ENCODE results near the gene TOR3A.

Gene TOR3A

GRCh38 chr1:179061360-179062282 is 20.2 kb upstream of the TOR3A start:
- no peak for DNase-seq (ENCODE audit: low read depth)
- no peak overlapping the region for H3K4me3 ChIP-seq (ENCODE audit: low read depth, low read length)

GRCh38 chr1:179066471-179066870 is 15.4 kb upstream of the TOR3A start:
- no peak for DNase-seq (ENCODE audit: low read depth)
- no peak overlapping the region for H3K4me3 ChIP-seq (ENCODE audit: low read depth, low read length)

- H3K4me3 ChIP-seq (ENCODE audit: low read depth, low read length) = no peak overlapping the region
- DNase-seq (ENCODE audit: low read depth) = no peak
These were observed 4.5 kb upstream of the TOR3A start for GRCh38 chr1:179077396-179077795.

- peak; percentile 44 for DNase-seq (ENCODE audit: low read depth)
These were observed 2.6 kb upstream of the TOR3A start for GRCh38 chr1:179079113-179079761.

GRCh38 chr1:179080866-179081686 is 794 bp upstream of the TOR3A start:
- peak overlapping the region; percentile 92 for H3K4me3 ChIP-seq (ENCODE audit: low read depth, low read length)
- no peak for DNase-seq (ENCODE audit: low read depth)

More at GRCh38 chr1:179079113-179079761, 2.6 kb upstream of the TOR3A start:
- H3K4me3 ChIP-seq (ENCODE audit: low read depth, low read length) = no peak overlapping the region

GRCh38 chr1:179082333-179082998 is 596 bp downstream of the TOR3A start:
- DNase-seq (ENCODE audit: low read depth) = no peak
- H3K4me3 ChIP-seq (ENCODE audit: low read depth, low read length) = peak overlapping the region; percentile 92

GRCh38 chr1:179082999-179083335 is 1.1 kb downstream of the TOR3A start:
- no peak for DNase-seq (ENCODE audit: low read depth)

GRCh38 chr1:179083533-179083932 is 1.7 kb downstream of the TOR3A start:
- H3K4me3 ChIP-seq (ENCODE audit: low read depth, low read length) = no peak overlapping the region
- no peak for DNase-seq (ENCODE audit: low read depth)

More at GRCh38 chr1:179082999-179083335, 1.1 kb downstream of the TOR3A start:
- peak overlapping the region; percentile 92 for H3K4me3 ChIP-seq (ENCODE audit: low read depth, low read length)

- DNase-seq (ENCODE audit: low read depth) = no peak
- no peak overlapping the region for H3K4me3 ChIP-seq (ENCODE audit: low read depth, low read length)
These were observed 5.8 kb downstream of the TOR3A start for GRCh38 chr1:179087665-179088064.

- no peak overlapping the region for H3K4me3 ChIP-seq (ENCODE audit: low read depth, low read length)
- no peak for DNase-seq (ENCODE audit: low read depth)
These were observed 8.1 kb downstream of the TOR3A start for GRCh38 chr1:179089827-179090482.

GRCh38 chr1:179090522-179090921 is 8.7 kb downstream of the TOR3A start:
- H3K4me3 ChIP-seq (ENCODE audit: low read depth, low read length) = no peak overlapping the region
- DNase-seq (ENCODE audit: low read depth) = no peak

GRCh38 chr1:179090923-179091322 is 9.1 kb downstream of the TOR3A start:
- DNase-seq (ENCODE audit: low read depth) = no peak
- no peak overlapping the region for H3K4me3 ChIP-seq (ENCODE audit: low read depth, low read length)

GRCh38 chr1:179091691-179092165 is 9.9 kb downstream of the TOR3A start:
- peak; percentile 64 for DNase-seq (ENCODE audit: low read depth)

GRCh38 chr1:179092896-179093461 is 11.1 kb downstream of the TOR3A start:
- no peak overlapping the region for H3K4me3 ChIP-seq (ENCODE audit: low read depth, low read length)
- DNase-seq (ENCODE audit: low read depth) = no peak

More at GRCh38 chr1:179091691-179092165, 9.9 kb downstream of the TOR3A start:
- no peak overlapping the region for H3K4me3 ChIP-seq (ENCODE audit: low read depth, low read length)

- no peak for DNase-seq (ENCODE audit: low read depth)
- no peak overlapping the region for H3K4me3 ChIP-seq (ENCODE audit: low read depth, low read length)
These were observed 12.9 kb downstream of the TOR3A start for GRCh38 chr1:179094818-179095217.

- no peak overlapping the region for H3K4me3 ChIP-seq (ENCODE audit: low read depth, low read length)
- DNase-seq (ENCODE audit: low read depth) = no peak
These were observed 13.5 kb downstream of the TOR3A start for GRCh38 chr1:179095377-179095776.

- no peak for DNase-seq (ENCODE audit: low read depth)
- H3K4me3 ChIP-seq (ENCODE audit: low read depth, low read length) = no peak overlapping the region
These were observed 14.1 kb downstream of the TOR3A start for GRCh38 chr1:179095924-179096323.

GRCh38 chr1:179099891-179100290 is 18.0 kb downstream of the TOR3A start:
- no peak overlapping the region for H3K4me3 ChIP-seq (ENCODE audit: low read depth, low read length)
- DNase-seq (ENCODE audit: low read depth) = no peak

Measured in skeletal muscle cell (primary cell).